ENCODE measurements around the gene DGCR2. TPM values are rescaled to one million over a fixed set of nuclear protein-coding genes. Genes with fewer than 3 reads are reported as not detected.

Gene DGCR2
- total and polyA plus RNA-seq, 2 of the 8 experiments (the other 6 are each of a cell fraction or from before 2014, with no cell fraction given) = 42.3 to 62.2 TPM

DNA sequence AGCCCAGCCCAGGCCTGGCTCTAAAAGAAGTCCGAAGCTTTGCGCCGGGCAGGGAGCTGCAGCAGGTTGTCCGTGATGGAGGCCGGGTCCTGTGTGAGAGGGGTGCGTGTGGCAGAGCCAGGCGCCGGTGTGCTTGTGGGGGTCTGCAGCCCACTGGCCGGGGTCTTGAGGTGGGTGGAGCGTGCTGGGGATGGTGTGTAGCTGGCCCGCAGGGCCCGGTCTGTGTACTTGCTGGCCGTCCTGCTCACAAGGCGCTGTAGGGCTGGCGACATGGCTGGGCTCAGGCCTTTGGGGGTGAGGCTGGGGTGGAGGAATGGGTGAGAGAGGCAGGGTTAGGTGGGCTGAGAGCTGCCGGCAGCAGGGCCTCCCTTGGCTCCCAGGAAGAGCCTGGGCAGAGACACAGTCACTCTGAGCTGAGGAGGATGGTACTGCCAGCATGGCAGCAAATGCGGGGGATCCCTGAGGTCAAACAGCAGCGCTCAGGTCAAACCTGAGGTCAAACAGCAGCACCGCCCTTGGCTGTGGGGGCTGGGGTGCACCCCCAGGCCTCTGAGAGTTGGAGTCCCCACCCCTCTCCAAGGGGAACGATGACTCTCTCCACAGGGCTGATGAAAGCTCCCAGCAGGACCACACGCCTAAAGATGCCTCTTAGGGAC is 12.1 kb upstream of the DGCR2 start:
- Histone ChIP-seq H4K91ac (replicated peaks; ENCODE audit: insufficient read length, low read length) (no peak overlapping the region), H3K27ac (ENCODE audit: low read depth, low read length) (no peak overlapping the region), H2AK5ac (ENCODE audit: low read depth, low read length) (no peak overlapping the region), H4K8ac (ENCODE audit: extremely low read depth, insufficient read depth, low read length) (no peak overlapping the region), H3K18ac (ENCODE audit: extremely low read depth, low read length) (no peak overlapping the region), H3K23me2 (ENCODE audit: low read depth, low read length) (no peaks in the 10 kb centered on the region), H2BK12ac (ENCODE audit: low read depth, low read length) (no peak overlapping the region), H4K20me1 (replicated peaks in 1 of 2; ENCODE audit: control insufficient read depth in 1 of 2, insufficient read depth in 2 of 2, low read length in 2 of 2) (peaks cover 6% of the 10 kb centered on the region in 2 experiments), H3K4me3 (ENCODE audit: extremely low read depth in 1 of 4, insufficient read depth in 2 of 4, low read depth in 3 of 4, low read length in 4 of 4) (no peak overlapping the region), H2BK120ac (replicated peaks; ENCODE audit: low read depth, low read length) (no peak overlapping the region), H3K9me3 (ENCODE audit: insufficient read depth in 2 of 2, low read depth in 1 of 2, low read length in 1 of 2) (no peaks in the 10 kb centered on the region), H3K4me1 (replicated peaks in 1 of 4; ENCODE audit: control insufficient read depth in 3 of 4, insufficient read depth in 4 of 4, low read length in 3 of 4) (no peaks in the 10 kb centered on the region), H3K4ac (replicated peaks; ENCODE audit: insufficient read length, low read depth, low read length) (no peak overlapping the region), H2AFZ (ENCODE audit: low read length) (no peak overlapping the region), H2BK5ac (ENCODE audit: low read depth, low read length) (no peak overlapping the region), H3K4me2 (ENCODE audit: insufficient read depth in 1 of 2, low read depth in 2 of 2, low read length in 2 of 2) (no peak overlapping the region), H3K14ac (ENCODE audit: insufficient read length) (no peak overlapping the region), H2BK20ac (ENCODE audit: low read length) (no peak overlapping the region), H3K79me1 (ENCODE audit: low read depth, low read length) (no peaks in the 10 kb centered on the region), H3K79me2 (ENCODE audit: control insufficient read depth in 1 of 2, insufficient read depth in 2 of 2, low read length in 2 of 2) (no peaks in the 10 kb centered on the region), H4K5ac (ENCODE audit: insufficient read length, low read depth, low read length) (no peak overlapping the region), H3K27me3 (replicated peaks in 1 of 4; ENCODE audit: control insufficient read depth in 3 of 4, extremely low read depth in 1 of 4, insufficient read depth in 3 of 4, low read length in 3 of 4) (0 out of 7 replicates have a peak, but pooled peaks cover 0 to 2% (median under 1%) of the 10 kb centered on the region in 4 experiments), H2BK15ac (ENCODE audit: low read length) (no peak overlapping the region), H3K23ac (ENCODE audit: insufficient read length) (no peak overlapping the region), H3K36me3 (ENCODE audit: control insufficient read depth in 2 of 4, insufficient read depth in 4 of 4, low read length in 3 of 4) (peaks cover 6 to 26% (median 13%) of the 10 kb centered on the region in 4 experiments; a peak in 6 of 8 replicates), H3K9ac (replicated peaks in 1 of 4; ENCODE audit: extremely low read depth in 1 of 4, low read depth in 3 of 4, low read length in 3 of 4) (no peak overlapping the region), H3K56ac (replicated peaks; ENCODE audit: insufficient read length, low read depth, low read length) (no peak overlapping the region)
- DNase-seq (ENCODE audit: low read depth in 1 of 2, low spot score in 2 of 2) (no peak), FAIRE-seq (no peak)
- 91% methylated on average over 20 of the region's 21 CpGs; no CpG with 5 or more reads in 1 of the 2 experiments for WGBS, 2 experiments (ENCODE audit: extremely low coverage in 1 of 2, insufficient coverage in 1 of 2, insufficient read length in 1 of 2, insufficient replicate concordance in 2 of 2, low coverage in 1 of 2, low lambda C conversion rate in 2 of 2, missing lambda C conversion rate in 1 of 2)
- TF ChIP-seq, protein P1, sequence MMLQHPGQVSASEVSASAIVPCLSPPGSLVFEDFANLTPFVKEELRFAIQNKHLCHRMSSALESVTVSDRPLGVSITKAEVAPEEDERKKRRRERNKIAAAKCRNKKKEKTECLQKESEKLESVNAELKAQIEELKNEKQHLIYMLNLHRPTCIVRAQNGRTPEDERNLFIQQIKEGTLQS (IDR thresholded peaks at IDR 0.05; ENCODE audit: insufficient read depth, low read depth, low read length) = no peak
- TF ChIP-seq TCF12 (IDR thresholded peaks at IDR 0.05; ENCODE audit: low read depth, low read length) = no peak
- POLR2A ChIA-PET (ENCODE audit: partially characterized antibody) = interaction anchor here (0.6 to 5.3 kb wide), 4 partner anchors 9 to 1469 kb away, joined by 3 to 24 read pairs (median 9); partner anchors contain the start of genes DGCR2 and ESS2
- CTCF ChIA-PET (ENCODE audit: partially characterized antibody) = interaction anchor here (0.6 to 1.7 kb wide), 6 partner anchors 10 to 151 kb away, joined by 3 to 7 read pairs (median 3); partner anchors contain the start of gene ESS2

All from H1 (cell line).